Loucy (cell line): Measurements from ENCODE around the gene TFDP1.

Experiments used
- H2AFZ ChIP-seq: fragments of 200-600 bp; sonication (generic); 2 replicates; pipeline ENCODE4 v1.6.0; 2016; ENCODE audit warnings: antibody characterized with exemption, mild to moderate bottlenecking, low read length, moderate library complexity
- H3F3A ChIP-seq: fragments of 200-600 bp; 2 replicates; pipeline ENCODE4 v1.6.0; 2016; ENCODE audit warnings: antibody characterized with exemption, low read depth, mild to moderate bottlenecking
- H3K27me3 ChIP-seq: fragments of 200-600 bp; sonication (generic); 2 replicates; pipeline ENCODE4 v1.6.1; 2014; ENCODE audit warnings: low read length, mild to moderate bottlenecking; ENCODE audit not compliant: insufficient read depth, poor library complexity, severe bottlenecking
- H3K36me3 ChIP-seq: fragments of 200-600 bp; sonication (generic); 2 replicates; pipeline ENCODE4 v1.6.1; 2016; ENCODE audit warnings: low read length; ENCODE audit not compliant: insufficient read depth
- H3K4me1 ChIP-seq: fragments of 200-600 bp; sonication (generic); 2 replicates; pipeline ENCODE4 v1.5.1; 2014; ENCODE audit warnings: low read length, mild to moderate bottlenecking; ENCODE audit not compliant: insufficient read depth, poor library complexity, severe bottlenecking
- H3K4me2 ChIP-seq: fragments of 200-600 bp; sonication (generic); 2 replicates; pipeline ENCODE4 v1.6.0; 2014; ENCODE audit warnings: antibody characterized with exemption, low read length, low read depth, mild to moderate bottlenecking; ENCODE audit not compliant: poor library complexity, severe bottlenecking
- H3K4me3 ChIP-seq: fragments of 200-600 bp; sonication (generic); 2 replicates; pipeline ENCODE4 v1.5.1; 2014; ENCODE audit warnings: low read length, mild to moderate bottlenecking, mixed read lengths; ENCODE audit not compliant: poor library complexity, severe bottlenecking
- H3K79me2 ChIP-seq: fragments of 200-600 bp; sonication (generic); 2 replicates; pipeline ENCODE4 v1.6.1; 2014; ENCODE audit warnings: low read length; ENCODE audit not compliant: insufficient read depth
- H3K9ac ChIP-seq: fragments of 200-600 bp; sonication (generic); 2 replicates; pipeline ENCODE4 v1.6.0; 2014; ENCODE audit warnings: mild to moderate bottlenecking, low read depth, low read length, moderate library complexity; ENCODE audit not compliant: poor library complexity, severe bottlenecking
- H3K9me2 ChIP-seq: fragments of 200-600 bp; sonication (generic); replicated peaks from 2 replicates; pipeline ENCODE4 v1.6.1; 2016; ENCODE audit warnings: low read depth, low read length, mixed read lengths
- H3K9me3 ChIP-seq: fragments of 200-600 bp; sonication (generic); 2 replicates; pipeline ENCODE4 v1.6.1; 2014; ENCODE audit warnings: mild to moderate bottlenecking, antibody characterized with exemption, low read length, low read depth; ENCODE audit not compliant: insufficient read depth
- H4K20me1 ChIP-seq: fragments of 200-600 bp; sonication (generic); 2 replicates; pipeline ENCODE4 v1.6.0; 2014; ENCODE audit warnings: antibody characterized with exemption, low read length, mild to moderate bottlenecking; ENCODE audit not compliant: insufficient read depth, poor library complexity, severe bottlenecking
- CTCF ChIP-seq: fragments of 200-600 bp; sonication (generic); conservative IDR thresholded peaks from 2 replicates; pipeline ENCODE4 v1.5.1; 2014; ENCODE audit warnings: mild to moderate bottlenecking, antibody characterized with exemption, low read length
- EZH2phosphoT487 ChIP-seq: fragments of 200-600 bp; IDR thresholded peaks from 2 replicates; pipeline ENCODE4 v1.6.1; 2018; ENCODE audit warnings: antibody characterized with exemption, mild to moderate bottlenecking, moderate library complexity, borderline replicate concordance

The TFDP1 gene

GRCh38 chr13:113625965-113626721 is 41.6 kb downstream of the TFDP1 start:
- Histone ChIP-seq H2AFZ (no peak overlapping the region), H3K9me2 (no peaks in the 10 kb centered on the region), H4K20me1 (no peaks in the 10 kb centered on the region), H3K4me3 (no peak overlapping the region), H3K4me2 (no peak overlapping the region), H3K79me2 (no peaks in the 10 kb centered on the region), H3F3A (no peaks in the 10 kb centered on the region; the same call in 1 of the 2 replicates), H3K27me3 (no peaks in the 10 kb centered on the region), H3K9ac (no peak overlapping the region), H3K9me3 (no peaks in the 10 kb centered on the region), H3K4me1 (no peaks in the 10 kb centered on the region), H3K36me3 (no peaks in the 10 kb centered on the region)
- TF ChIP-seq EZH2phosphoT487, result no peak

- TF ChIP-seq EZH2phosphoT487, result no peak
- no peak overlapping the region for H3K4me2 ChIP-seq
- H3K27me3 ChIP-seq, result no peaks in the 10 kb centered on the region
- H3K9me3 ChIP-seq, result no peaks in the 10 kb centered on the region
- H3K9me2 ChIP-seq, result no peaks in the 10 kb centered on the region
- H3K9ac ChIP-seq, result no peak overlapping the region
- no peak overlapping the region for H3K4me3 ChIP-seq
- H2AFZ ChIP-seq, result no peak overlapping the region
- no peaks in the 10 kb centered on the region for H3K4me1 ChIP-seq
- H3F3A ChIP-seq, result no peaks in the 10 kb centered on the region; the same call in 1 of the 2 replicates
- no peaks in the 10 kb centered on the region for H3K79me2 ChIP-seq
- no peaks in the 10 kb centered on the region for H3K36me3 ChIP-seq
- no peaks in the 10 kb centered on the region for H4K20me1 ChIP-seq
Observed at GRCh38 chr13:113627136-113627535, 42.6 kb downstream of the TFDP1 start.

GRCh38 chr13:113628291-113629270 is 44.0 kb downstream of the TFDP1 start:
- H4K20me1 ChIP-seq, result no peaks in the 10 kb centered on the region
- TF ChIP-seq EZH2phosphoT487 (no peak), CTCF (no peak)

GRCh38 chr13:113629866-113630265 is 45.3 kb downstream of the TFDP1 start:
- H4K20me1 ChIP-seq, result no peaks in the 10 kb centered on the region
- no peaks in the 10 kb centered on the region for H3K36me3 ChIP-seq

More at GRCh38 chr13:113628291-113629270, 44.0 kb downstream of the TFDP1 start:
- no peaks in the 10 kb centered on the region for H3K9me3 ChIP-seq
- H3K4me2 ChIP-seq, result no peak overlapping the region
- H3F3A ChIP-seq, result no peaks in the 10 kb centered on the region; the same call in 1 of the 2 replicates
- H3K4me3 ChIP-seq, result no peak overlapping the region
- no peaks in the 10 kb centered on the region for H3K79me2 ChIP-seq
- no peaks in the 10 kb centered on the region for H3K27me3 ChIP-seq
- no peak overlapping the region for H3K9ac ChIP-seq
- H3K9me2 ChIP-seq, result no peaks in the 10 kb centered on the region
- H3K36me3 ChIP-seq, result no peaks in the 10 kb centered on the region
- no peak overlapping the region for H2AFZ ChIP-seq
- H3K4me1 ChIP-seq, result no peaks in the 10 kb centered on the region

More at GRCh38 chr13:113629866-113630265, 45.3 kb downstream of the TFDP1 start:
- no peak overlapping the region for H2AFZ ChIP-seq
- H3K9me3 ChIP-seq, result no peaks in the 10 kb centered on the region
- TF ChIP-seq CTCF (no peak), EZH2phosphoT487 (no peak)
- no peak overlapping the region for H3K4me3 ChIP-seq
- no peak overlapping the region for H3K4me2 ChIP-seq
- no peaks in the 10 kb centered on the region for H3K9me2 ChIP-seq
- no peak overlapping the region for H3K9ac ChIP-seq
- H3K79me2 ChIP-seq, result no peaks in the 10 kb centered on the region
- no peaks in the 10 kb centered on the region for H3K4me1 ChIP-seq
- H3F3A ChIP-seq, result no peaks in the 10 kb centered on the region; the same call in 1 of the 2 replicates
- H3K27me3 ChIP-seq, result no peaks in the 10 kb centered on the region
